ENCODE results near the gene DBT.
"Not testable (repeated sequence)": the region's sequence is repeated elsewhere in the genome, so short reads cannot be mapped to it uniquely, and the experiment has no call there.

DBT gene

GRCh38 chr1:100202703-100203102 lies 46.9 kb downstream of the DBT start:
- DNase-seq (ENCODE audit: extremely low read depth in 1 of 2, low read depth in 1 of 2) = not testable (repeated sequence)

GRCh38 chr1:100200060-100200459 lies 49.6 kb downstream of the DBT start:
- DNase-seq (ENCODE audit: extremely low read depth in 1 of 2, low read depth in 1 of 2) = not testable (repeated sequence)

GRCh38 chr1:100198596-100198995 lies 51.0 kb downstream of the DBT start:
- DNase-seq (ENCODE audit: extremely low read depth in 1 of 2, low read depth in 1 of 2) = no peak

GRCh38 chr1:100188617-100189016 lies 61.0 kb downstream of the DBT start:
- DNase-seq (ENCODE audit: extremely low read depth in 1 of 2, low read depth in 1 of 2) = no peak

- no peak for DNase-seq (ENCODE audit: extremely low read depth in 1 of 2, low read depth in 1 of 2)
Measured at GRCh38 chr1:100187912-100188311, 61.7 kb downstream of the DBT start.

GRCh38 chr1:100184536-100184935 lies 65.1 kb downstream of the DBT start:
- DNase-seq (ENCODE audit: extremely low read depth in 1 of 2, low read depth in 1 of 2) = no peak

- DNase-seq (ENCODE audit: extremely low read depth in 1 of 2, low read depth in 1 of 2) = no peak
Measured at GRCh38 chr1:100183370-100183769, 66.3 kb downstream of the DBT start.

- no peak for DNase-seq (ENCODE audit: extremely low read depth in 1 of 2, low read depth in 1 of 2)
Measured at GRCh38 chr1:100178091-100178490, 71.5 kb downstream of the DBT start, which contains the start of gene LRRC39. LRRC39 (minus strand) TSS chr1:100178256; CDS start chr1:100168516, 9,740 bp downstream.

- no peak for DNase-seq (ENCODE audit: extremely low read depth in 1 of 2, low read depth in 1 of 2)
Measured at GRCh38 chr1:100177295-100178041, 72.2 kb downstream of the DBT start.

GRCh38 chr1:100168051-100168450 lies 81.6 kb downstream of the DBT start:
- DNase-seq (ENCODE audit: extremely low read depth in 1 of 2, low read depth in 1 of 2) = no peak

- DNase-seq (ENCODE audit: extremely low read depth in 1 of 2, low read depth in 1 of 2) = no peak
Measured at GRCh38 chr1:100164702-100165101, 84.9 kb downstream of the DBT start.

- DNase-seq (ENCODE audit: extremely low read depth in 1 of 2, low read depth in 1 of 2) = no peak
Measured at GRCh38 chr1:100164216-100164615, 85.4 kb downstream of the DBT start.

- no peak for DNase-seq (ENCODE audit: extremely low read depth in 1 of 2, low read depth in 1 of 2)
Measured at GRCh38 chr1:100162881-100163280, 86.8 kb downstream of the DBT start.

- DNase-seq (ENCODE audit: extremely low read depth in 1 of 2, low read depth in 1 of 2) = no peak
Measured at GRCh38 chr1:100152271-100152670, 97.4 kb downstream of the DBT start.

- DNase-seq (ENCODE audit: extremely low read depth in 1 of 2, low read depth in 1 of 2) = no peak
Measured at GRCh38 chr1:100151679-100152078, 98.0 kb downstream of the DBT start.

- no peak for DNase-seq (ENCODE audit: extremely low read depth in 1 of 2, low read depth in 1 of 2)
Measured at GRCh38 chr1:100147875-100148274, 101.8 kb downstream of the DBT start.

- DNase-seq (ENCODE audit: extremely low read depth in 1 of 2, low read depth in 1 of 2) = no peak
Measured at GRCh38 chr1:100146958-100147357, 102.7 kb downstream of the DBT start.

- no peak for DNase-seq (ENCODE audit: extremely low read depth in 1 of 2, low read depth in 1 of 2)
Measured at GRCh38 chr1:100145116-100145515, 104.5 kb downstream of the DBT start.

GRCh38 chr1:100142343-100142742 lies 107.3 kb downstream of the DBT start:
- no peak for DNase-seq (ENCODE audit: extremely low read depth in 1 of 2, low read depth in 1 of 2)

- DNase-seq (ENCODE audit: extremely low read depth in 1 of 2, low read depth in 1 of 2) = no peak
Measured at GRCh38 chr1:100141192-100141591, 108.4 kb downstream of the DBT start.

GRCh38 chr1:100137602-100138001 lies 112.0 kb downstream of the DBT start:
- no peak for DNase-seq (ENCODE audit: extremely low read depth in 1 of 2, low read depth in 1 of 2)
